NAMALWA (cell line): Measurements from ENCODE around the gene SLMAP.

Experiments used
- DNase-seq: peaks from one replicate; pipeline ENCODE4 v3.0.0-alpha.2; 2015; ENCODE audit warnings: low spot score

The SLMAP gene

DNA sequence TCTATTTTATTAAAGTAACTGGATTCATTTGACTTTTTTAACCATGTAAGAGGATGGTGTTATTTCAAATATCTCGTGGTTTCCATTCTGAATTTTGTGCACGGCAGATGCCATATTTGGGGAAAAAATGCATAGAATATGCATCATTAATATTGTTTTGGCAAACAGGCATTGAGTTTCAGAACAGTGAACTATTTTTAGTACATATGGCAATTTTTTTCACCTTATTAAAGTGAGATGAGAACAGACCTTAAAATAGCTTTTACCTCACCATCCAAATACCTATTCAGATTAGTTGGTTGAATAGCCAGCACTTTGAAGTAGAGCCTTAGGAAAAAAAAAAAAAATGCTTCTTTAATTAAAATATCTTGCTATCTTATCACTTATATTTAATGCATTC is 134.8 kb downstream of the SLMAP start:
- no peak for DNase-seq

DNA sequence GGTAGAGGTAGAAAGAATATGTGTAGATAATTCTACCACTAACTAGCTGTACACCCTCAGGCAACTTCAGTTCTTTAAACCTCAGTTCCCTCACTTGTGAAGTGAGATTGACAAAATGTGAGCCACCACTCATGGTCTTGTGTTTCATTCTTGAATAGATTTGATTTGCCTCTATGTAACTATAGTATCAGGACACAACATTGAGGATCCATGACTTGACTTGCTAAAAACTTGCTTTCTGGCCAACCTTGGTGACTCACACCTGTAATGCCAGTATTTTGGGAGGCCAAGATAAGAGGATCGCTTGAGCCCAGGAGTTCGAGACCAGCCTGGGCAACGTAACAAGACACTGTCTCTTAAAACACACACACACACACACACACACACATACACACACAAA is 136.3 kb downstream of the SLMAP start:
- no peak for DNase-seq

DNA sequence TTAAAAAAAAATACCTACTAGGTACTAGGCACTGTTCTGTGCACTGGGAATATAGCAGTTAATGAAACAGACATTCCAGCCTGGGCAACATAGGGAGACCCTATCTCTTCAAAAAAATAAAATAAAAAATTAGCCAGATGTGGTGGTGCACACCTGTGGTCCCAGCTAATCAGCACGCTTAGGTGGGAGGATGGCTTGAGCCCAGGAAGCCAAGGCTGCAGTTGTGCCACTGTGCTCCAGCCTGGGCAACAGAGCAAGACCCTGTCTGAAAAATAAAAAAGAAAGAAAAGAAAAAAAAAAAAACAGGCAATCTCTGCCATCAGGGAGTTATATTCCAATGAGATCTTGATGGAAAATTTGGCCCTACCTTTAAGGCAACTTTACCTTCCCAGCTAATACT is 137.0 kb downstream of the SLMAP start:
- DNase-seq, result no peak

DNA sequence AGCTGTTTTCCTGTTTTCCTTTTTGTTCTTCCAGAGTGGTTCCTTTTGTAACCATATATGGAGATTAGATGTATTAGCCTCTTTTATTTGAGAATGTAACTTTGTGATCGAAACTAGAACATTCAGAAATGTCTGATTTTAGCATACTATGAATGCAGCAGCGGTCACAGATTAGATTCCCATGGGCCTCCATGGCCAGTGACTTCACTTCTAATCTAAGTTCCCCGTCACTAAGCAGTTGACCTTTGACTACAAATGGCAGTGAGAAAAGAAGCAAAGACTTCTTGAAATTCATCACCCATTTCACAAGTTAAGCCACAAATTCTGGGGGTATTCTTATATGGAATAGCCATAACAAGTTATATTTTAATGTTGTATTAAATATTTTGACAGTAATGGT is 137.6 kb downstream of the SLMAP start:
- no peak for DNase-seq

DNA sequence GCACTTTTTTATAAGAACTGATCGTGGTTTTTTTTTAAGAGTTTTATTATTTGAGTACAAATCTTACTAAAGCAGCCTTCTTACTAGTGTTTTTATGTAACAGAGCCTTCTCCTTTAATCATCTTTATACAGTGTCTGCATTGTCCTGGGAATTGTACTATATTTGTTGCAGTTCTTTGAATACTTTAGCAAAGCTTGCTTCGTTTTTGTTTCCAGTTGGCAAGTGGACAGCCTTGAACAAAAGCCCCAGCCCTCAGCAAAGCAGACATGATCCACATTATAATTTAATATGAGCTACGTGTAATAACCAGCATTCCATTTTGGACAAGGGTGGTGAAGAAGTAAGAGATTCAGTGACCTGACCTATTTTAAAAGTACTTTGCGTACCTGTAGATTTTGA is 139.9 kb downstream of the SLMAP start:
- no peak for DNase-seq

DNA sequence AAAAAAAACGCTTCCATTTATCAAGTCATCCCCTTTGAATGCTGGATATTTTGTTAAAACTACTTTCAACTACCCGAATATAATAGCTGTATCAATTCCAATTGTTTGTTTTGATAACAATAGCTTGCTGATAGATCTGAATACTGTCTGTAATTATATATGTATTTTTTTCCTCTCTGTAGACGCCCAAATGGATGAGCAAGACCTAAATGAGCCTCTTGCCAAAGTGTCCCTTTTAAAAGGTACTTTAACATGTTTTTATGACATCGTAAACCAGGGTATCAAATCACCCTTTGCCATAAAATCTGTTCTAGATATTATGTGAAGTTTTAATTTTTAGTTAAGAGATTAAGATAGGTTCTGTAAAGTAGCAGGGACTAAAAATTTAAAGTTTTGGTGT is 140.6 kb downstream of the SLMAP start:
- DNase-seq, result no peak

DNA sequence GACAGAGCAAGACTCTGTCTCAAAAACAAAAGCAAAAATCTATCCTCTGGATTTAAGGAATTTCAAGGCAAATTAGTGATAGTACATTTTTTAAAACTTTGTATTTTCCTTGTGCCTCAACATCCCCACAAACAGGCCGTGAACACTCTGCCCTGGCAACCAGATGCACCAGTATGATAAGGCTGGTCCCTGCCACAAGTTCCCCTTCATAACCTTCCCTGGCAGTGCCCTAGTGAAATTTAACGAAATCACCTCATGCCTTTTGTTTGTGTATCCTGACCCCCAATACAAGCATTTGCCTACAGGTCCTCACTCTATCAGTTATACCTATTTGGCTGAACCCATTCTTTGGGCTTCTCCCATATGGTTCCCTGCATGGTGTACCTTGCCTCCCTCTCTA is 144.7 kb downstream of the SLMAP start:
- no peak for DNase-seq

DNA sequence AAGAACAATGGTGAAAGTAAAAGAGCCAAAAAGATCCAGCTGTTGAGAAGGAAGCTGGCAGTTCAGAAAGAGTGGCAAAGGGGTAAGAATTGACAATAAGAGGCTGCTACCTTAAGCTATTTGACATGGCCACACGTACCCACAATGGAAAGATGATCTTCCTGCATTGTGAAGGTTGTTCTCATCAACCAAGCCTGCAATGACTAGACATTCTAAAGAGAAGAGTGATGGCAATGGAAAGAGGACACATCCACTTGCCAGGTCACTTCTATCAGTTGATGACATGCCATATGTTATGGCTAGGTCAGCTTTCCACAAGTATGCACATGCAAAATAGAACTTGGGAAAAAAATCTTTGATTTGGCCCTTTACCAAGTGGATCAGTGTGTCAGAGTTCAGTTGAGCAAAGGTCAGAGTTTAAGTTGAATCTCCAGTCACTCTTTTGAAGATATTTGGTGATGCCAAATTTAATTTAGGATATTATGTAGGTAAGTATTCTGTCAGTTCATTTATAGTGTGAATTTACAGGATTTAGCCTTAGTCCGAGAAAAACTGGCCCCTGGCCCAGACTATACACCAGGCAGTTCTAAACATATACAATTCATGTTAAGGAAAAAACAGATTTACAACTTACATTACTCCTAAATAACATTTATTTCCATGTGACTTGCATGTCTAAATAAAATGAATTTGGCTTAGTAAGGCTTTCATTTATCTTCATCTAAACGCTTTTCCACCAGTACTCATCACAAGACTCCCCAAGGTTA is 147.2 kb downstream of the SLMAP start:
- DNase-seq, result no peak

DNA sequence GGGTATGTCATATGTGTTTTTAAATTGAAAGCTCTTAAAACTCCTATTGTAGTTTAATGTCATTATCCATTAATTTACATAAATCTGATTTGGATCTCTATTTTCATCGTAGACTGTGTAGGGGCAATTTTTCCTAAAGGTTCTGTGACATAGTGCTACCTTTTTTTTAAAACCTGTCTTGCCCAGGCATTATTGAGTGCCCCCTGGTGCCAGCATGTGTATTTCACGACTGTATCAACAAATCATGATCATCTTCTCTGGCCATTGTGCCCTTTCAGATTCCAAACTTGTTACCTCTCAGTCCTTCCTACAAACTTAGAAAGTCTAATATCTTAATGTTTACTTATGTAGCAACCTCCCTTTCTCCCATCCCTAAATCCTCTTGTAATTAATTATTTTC is 154.9 kb downstream of the SLMAP start:
- DNase-seq, result peak; percentile 31

DNA sequence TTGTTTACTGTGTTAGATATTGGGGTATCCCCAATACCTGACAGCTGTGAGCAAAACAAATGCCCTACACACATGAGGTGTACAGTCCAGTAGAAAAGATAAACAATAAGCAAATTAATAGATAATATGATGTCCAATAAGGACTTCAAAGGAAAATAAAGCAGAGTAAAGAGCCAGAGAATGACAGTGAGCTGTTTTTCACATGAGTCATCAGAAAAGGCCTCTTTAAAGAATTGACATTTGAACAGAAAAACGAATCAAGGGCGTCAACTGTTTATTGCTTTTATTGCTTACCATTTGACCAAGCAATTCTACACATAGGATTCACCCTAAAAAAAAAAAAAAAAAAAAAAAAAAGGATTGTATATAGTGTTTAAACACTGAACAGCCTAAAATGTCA is 155.5 kb downstream of the SLMAP start:
- DNase-seq, result no peak

DNA sequence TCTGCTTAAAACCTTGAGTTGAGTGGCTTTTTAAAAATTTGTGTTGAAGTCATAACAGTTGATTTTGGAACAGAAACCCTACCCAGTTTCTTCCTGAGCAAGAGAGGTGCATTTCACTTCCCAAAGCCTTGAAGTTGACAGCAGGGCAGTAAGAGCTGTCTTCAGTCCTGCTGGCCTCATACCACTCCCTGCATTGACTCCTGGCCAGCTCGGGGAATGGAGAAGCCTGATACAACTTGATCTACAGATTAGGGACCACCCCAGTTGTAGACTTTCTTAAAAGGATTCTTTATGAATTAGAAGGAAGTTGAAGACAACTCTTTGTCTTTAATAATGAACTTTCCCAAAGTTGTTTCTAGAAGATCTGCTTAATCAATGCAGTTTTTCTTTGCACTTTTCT is 161.5 kb downstream of the SLMAP start:
- no peak for DNase-seq

DNA sequence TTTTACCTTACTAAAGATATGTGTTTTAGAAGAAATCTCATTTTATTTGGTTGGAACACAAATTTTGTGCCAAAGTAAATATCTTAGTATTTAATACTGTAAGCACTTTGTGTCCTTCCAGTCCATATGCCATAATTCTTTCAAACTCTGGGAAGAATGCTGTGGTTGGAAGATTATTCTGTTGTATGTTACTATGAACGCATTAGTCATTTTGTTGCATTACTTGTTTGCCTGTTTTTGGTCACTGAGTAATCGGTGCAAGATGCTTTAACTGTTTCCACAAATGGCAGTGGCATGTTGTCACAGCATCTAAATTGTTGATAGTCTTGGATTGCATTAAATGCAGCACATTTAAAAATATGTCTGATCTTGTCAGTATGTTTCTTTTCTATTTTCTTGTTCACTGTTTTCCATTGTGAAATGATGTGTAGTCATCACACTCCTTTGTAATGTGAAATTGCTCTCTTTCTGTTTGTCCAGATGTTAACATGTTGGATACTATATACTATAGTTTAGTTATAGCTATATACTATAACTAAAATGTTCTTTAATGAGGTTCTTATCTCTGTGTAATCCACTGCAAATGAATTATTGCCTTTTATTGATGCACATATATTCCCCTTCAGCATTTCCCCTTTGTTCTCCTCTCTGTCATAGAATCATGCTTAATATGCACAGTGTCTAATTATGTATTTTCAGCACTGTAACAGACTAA is 162.2 kb downstream of the SLMAP start:
- DNase-seq, result no peak

DNA sequence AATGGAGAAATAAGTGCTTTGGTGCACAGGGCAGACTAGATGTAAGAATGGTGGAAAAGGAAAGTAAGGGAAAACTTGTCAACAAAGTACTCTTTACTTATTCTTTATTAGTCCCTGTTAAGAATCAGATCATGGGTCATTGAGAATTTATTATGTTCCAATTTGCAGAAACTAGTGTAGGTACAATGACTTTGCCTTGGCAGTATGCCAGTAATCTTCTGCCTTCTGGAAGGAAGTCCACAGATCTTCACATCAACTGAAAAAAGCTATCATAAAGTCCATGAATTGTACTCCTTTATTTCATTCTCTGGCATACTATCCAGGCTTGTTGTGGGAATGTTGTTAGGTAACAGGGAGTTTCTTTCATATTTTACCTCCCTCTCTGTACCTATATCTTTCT is 163.9 kb downstream of the SLMAP start:
- peak; percentile 2 for DNase-seq

DNA sequence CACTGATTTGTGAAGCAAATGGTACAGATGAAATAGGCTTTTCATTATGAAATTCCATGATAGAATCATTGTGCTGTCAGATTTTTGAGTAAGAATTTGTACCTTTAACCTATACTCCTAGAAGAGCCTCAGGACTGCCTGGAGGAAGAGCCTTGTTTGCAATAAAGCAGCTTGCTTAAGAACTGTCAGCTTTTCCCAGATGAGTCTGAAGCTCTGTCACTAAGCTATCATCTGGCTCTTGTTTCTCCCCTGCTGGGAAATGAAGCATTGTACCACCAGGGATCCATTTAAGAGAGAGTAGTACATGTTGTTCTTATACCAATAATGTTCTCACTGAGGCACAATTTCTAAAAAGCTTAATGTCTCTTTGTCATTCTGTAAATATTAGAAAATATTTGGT is 167.0 kb downstream of the SLMAP start:
- DNase-seq, result no peak

DNA sequence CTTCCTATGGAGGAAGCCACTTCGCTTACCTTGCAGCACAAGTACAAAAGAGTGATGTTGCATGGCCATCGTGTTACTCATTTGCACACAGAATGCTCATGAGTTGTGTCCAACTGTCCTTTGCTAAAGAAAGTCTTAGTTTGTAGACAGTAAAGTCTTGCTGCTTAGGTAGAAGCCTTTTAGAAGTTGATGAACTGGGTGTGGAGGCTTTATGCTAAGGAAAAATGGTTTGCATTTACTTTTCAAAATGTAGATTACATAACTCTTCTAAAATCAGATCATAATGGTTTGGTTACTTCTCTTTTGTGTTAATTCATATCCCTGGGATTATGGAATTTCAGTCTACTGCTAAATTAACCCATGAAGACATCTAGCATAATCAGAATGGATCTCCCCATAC is 167.6 kb downstream of the SLMAP start:
- no peak for DNase-seq

DNA sequence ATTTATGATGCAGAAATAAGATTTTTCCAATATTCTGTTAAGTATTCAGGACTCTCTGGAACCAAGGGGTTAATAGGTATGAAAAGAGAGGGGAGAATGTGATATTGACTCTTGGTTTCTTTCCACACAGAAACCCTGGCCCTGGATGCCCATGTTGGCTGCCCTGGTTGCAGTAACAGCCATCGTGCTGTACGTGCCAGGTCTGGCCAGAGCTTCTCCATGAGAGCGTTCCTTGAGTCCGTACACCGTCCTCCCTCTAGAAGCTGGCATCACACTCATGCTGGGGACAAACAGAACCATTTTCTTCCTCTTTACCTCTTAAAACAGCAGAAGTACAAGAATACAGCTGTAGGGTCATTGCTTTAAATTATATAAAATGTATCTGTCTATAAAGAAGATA is 171.1 kb downstream of the SLMAP start:
- no peak for DNase-seq

DNA sequence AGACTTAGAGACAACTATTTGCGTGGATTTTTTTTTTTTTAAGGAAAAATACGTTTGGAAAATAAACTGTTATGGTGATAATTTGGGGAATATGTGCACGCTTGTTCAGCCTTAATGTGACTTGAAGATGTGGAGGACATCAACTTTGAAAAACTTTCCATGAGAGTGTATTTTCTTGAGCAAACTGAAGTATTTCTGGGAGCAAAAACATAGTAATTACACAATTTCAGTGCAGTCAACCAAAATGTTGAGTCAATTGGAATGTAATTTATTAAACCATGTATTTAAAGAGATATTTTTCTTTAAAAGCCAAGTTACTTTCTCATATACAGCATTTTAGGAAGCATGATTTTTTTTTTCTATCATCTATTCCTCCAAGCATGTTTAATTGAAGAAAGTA is 171.8 kb downstream of the SLMAP start:
- no peak for DNase-seq

DNA sequence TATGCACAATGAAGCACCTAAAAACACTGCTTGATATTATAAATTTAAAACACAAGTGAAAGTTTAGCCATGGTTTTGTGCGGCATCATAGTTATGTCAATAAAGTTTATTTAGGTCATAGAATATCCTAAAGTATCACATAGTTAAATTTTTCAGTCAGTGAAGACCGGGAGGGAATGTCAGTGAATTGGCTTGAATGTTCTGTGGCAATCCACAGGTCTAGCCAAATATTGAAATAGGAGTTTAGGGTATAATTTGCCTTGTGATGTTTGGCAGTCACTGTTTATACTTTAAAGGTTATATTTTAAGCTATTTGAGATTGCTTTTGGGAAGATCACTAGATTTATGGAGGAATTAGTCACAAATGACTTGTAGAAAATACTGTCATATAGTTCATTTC is 172.4 kb downstream of the SLMAP start:
- no peak for DNase-seq

DNA sequence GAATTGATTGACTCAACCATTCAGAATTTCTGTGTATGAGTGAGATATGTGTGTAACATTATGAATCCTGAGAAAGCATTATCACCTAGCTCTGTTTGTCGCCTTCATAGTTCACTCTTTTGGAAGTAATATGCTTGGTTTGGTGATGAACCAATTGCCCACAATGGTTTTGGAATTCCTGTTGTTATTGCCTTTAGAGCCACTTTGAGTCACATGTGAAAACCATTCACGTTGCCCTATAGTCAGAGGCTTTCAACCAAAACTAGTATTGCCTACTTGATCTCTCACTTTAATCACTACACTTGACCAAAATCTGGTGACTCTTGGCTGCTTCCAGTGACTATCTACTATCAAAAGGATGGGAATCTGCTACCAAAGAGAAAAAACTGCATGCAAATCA is 173.9 kb downstream of the SLMAP start:
- no peak for DNase-seq

DNA sequence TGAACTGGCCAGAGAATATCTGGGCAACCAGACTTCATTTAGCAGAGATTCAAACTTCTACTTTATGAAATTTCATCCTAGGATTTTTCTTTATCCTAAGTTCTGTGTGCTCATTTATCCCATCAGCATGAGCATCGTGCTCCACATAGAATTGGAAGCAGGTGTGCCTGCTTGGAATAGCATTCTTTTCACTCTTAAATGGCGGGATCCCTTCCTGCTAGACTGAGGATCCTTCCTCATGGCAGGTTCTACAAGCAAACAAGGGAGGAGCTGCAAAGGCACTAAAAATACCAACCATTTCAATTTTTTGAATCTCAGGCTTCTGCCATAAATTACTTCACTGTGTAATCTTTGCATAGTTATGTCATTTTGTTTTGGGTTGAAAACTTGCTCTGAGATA is 177.5 kb downstream of the SLMAP start:
- no peak for DNase-seq

DNA sequence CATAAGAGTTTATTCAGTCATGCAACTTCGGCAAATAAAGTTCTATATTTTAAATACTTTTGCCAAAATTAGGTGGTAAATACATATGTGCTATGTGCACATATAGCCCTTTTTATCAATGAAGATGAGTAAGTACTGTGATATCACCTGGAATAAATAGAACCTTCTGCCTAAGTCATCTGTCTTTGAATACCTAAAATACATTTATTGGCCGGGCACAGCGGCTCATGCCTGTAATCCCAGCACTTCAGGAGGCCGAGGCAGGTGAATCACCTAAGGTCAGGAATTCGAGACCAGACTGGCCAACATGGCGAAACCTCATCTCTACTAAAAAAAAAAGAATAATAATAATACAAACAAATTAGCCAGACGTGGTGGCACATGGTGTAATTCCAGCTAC is 178.3 kb downstream of the SLMAP start:
- DNase-seq, result no peak

DNA sequence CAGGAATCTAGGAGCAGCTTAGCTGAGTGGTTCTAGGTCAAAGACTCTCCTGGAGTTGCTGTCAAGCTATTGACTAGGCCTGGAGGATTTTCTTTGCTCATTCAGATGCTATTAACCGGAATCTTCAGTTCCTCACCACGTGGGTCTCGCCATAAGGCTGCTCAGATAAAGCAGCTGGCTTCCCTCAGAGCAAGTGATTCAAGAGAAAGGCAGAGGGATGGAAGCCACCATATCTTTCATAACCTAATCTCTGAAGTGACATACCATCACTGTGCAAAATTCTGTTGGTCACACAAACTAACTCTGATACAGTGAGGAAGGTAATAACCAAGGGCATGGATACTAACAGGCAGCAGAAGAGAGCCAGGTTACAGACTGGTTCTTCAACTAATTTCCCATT is 179.4 kb downstream of the SLMAP start:
- no peak for DNase-seq

DNA sequence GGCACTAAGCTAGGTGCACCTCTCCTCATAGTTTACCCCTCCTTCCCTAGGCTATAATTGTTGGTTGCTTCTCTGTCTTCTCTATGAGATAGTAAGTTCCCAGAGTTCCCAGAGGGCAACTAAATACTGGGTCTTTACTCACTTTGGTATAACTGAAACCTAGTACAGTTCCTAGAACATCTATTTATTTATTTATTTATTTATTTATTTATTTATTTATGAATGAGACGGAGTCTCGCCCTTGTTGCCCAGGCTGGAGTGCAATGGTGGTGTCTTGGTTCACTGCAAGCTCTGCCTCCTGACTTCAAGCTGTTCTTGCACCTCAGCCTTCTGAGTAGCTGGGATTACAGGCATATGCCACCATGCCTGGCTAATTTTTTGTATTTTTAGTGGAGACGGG is 181.0 kb downstream of the SLMAP start:
- no peak for DNase-seq

DNA sequence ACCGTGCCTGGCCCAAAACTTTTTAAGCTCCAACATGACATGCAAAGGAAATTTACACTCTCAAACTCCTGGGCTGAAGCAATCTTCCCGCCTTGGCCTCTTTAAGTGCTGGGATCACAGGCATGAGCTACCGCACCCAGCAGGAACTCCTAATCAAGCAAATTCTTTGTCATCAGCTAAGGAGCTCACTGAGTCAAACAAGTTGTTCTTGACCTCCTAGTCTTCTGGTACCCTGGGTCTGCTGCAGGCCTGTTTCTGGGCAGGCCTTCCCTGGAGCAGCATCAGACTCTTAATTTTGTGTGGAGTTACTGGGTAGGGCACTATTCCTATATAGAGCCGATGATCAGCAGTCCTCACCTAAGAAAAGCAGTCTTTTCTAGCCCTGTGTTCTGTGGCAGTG is 183.7 kb downstream of the SLMAP start:
- no peak for DNase-seq
